Spinal cord (tissue), 10 donors: Measurements from ENCODE around the gene DDB1. TPM values are rescaled to one million over a fixed set of nuclear protein-coding genes. Genes with fewer than 3 reads are reported as not detected.

Source experiments
- DNase-seq, 6 donors: peaks; one replicate each; pipeline versions ENCODE4 v3.0.0 to v3.0.0-alpha.2; 2013 to 2015; ENCODE audit warnings: low spot score in 6 of 6, low read depth in 4 of 6
- H3K27ac ChIP-seq: one replicate; pipeline ENCODE4 v1.5.1; 2013; ENCODE audit warnings: low read depth, low read length, control low read depth
- H3K27me3 ChIP-seq: one replicate; pipeline ENCODE4 v1.6.1; 2013; ENCODE audit warnings: low read length; ENCODE audit not compliant: control insufficient read depth, insufficient read depth
- H3K36me3 ChIP-seq: one replicate; pipeline ENCODE4 v1.6.1; 2013; ENCODE audit warnings: low read length; ENCODE audit not compliant: control insufficient read depth, insufficient read depth
- H3K4me1 ChIP-seq: one replicate; pipeline ENCODE4 v1.6.1; 2013; ENCODE audit warnings: low read length; ENCODE audit not compliant: control insufficient read depth, insufficient read depth
- H3K4me3 ChIP-seq: one replicate; pipeline ENCODE4 v1.5.1; 2013; ENCODE audit warnings: low read depth, low read length, control low read depth
- H3K9me3 ChIP-seq: one replicate; pipeline ENCODE4 v1.6.1; 2013; ENCODE audit warnings: low read length; ENCODE audit not compliant: control insufficient read depth, insufficient read depth
- WGBS: methylation state at CpG from one replicate; pipeline ENCODE4 v1.1.5; 2013; ENCODE audit warnings: missing lambda C conversion rate; ENCODE audit not compliant: insufficient coverage; 5-methylcytosine and 5-hydroxymethylcytosine counted together
- long read RNA-seq, 4 donors: transcript quantifications; one replicate each; lab custom pipeline, GENCODE V29; 2026
- polyA plus RNA-seq, 2 donors: library from polyadenylated mRNA; unstranded; fragments of 120-200 nt; gene quantifications; one replicate each; pipeline ENCODE4 v1.2.1, GENCODE V29; 2013; ENCODE audit not compliant: insufficient read length in 2 of 2
- total RNA-seq, 2 donors: library from RNA; depleted of rRNA in 1 of 2; stranded (reverse); fragments of 120-200 nt in 1 of 2; fragments of >200 nt in 1 of 2; gene quantifications; one replicate each; pipeline versions ENCODE4 v1.2.3 to v1.2.4, GENCODE V29; 2013 to 2014
- donor health status: healthy.

DDB1 gene
- total RNA-seq (100 to 1,000 TPM; 162 to 254 TPM), polyA plus RNA-seq (100 to 1,000 TPM; 174 to 179 TPM)
- long read RNA-seq, donor 1, full-length matches to known transcripts: 22 of 39 reads
- long read RNA-seq, donor 1, partial matches to known transcripts: 17 of 39 reads
- long read RNA-seq, donor 1, other reads (novel, unspliced or antisense): 0 of 39 reads
- long read RNA-seq, donor 2, full-length matches to known transcripts: 7 of 27 reads
- long read RNA-seq, donor 2, partial matches to known transcripts: 20 of 27 reads
- long read RNA-seq, donor 2, other reads (novel, unspliced or antisense): 0 of 27 reads
- long read RNA-seq, donor 3, full-length matches to known transcripts: 6 of 21 reads
- long read RNA-seq, donor 3, partial matches to known transcripts: 15 of 21 reads
- long read RNA-seq, donor 3, other reads (novel, unspliced or antisense): 0 of 21 reads
- long read RNA-seq, donor 4, full-length matches to known transcripts: 12 of 32 reads
- long read RNA-seq, donor 4, partial matches to known transcripts: 20 of 32 reads
- long read RNA-seq, donor 4, other reads (novel, unspliced or antisense): 0 of 32 reads

DNA sequence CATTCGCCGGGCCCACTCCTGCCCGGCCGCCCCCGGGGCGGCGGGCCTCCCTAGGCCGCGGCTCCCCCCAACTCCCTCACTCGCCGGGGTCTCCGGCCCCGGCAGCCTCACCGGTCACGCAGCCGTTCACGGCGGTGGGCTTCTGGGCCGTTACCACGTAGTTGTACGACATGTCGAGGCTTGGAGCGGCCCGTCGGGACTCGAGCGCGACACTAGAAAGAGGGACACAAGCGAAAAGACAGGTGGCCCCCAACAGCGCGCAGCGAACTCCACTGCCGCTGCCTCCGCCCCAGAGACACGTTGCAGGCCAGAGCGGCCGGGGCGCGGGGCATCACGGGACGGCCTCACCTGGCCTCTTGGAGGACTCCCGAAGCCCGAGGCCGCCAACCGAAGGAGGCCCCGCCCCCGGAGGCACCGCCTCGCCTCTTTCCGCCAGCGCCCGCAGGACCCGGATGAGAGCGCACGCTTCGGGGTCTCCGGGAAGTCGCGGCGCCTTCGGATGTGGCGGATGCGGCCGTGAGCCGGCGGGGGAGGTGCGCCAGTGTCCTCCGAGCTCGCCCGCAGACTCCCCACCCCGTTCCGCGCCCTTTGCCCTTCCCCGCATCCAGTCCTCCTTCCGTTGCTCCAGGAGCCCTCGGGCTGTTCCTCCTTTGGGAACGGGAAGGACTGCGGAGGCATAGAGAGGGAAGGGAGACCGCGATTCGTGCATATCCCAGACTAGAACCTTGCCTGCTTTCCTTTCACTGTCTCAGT, at the start of gene DDB1, which contains the start of gene TKFC:
Gene DDB1, minus strand, starts transcription at position 309 of the 753 bp plus-strand sequence. Its CDS starts 137 bp downstream, at position 172.
Gene TKFC, plus strand, starts transcription at position 432 of the 753 bp plus-strand sequence. CDS start 1,501 bp downstream, outside the sequence.
- WGBS: 0% methylated on average over 80 of the region's 81 CpGs
- peak within 1 kb of the TSS; percentile 92 for H3K27ac ChIP-seq
- no peaks in the 10 kb centered on the region for H3K27me3 ChIP-seq
- no peaks in the 10 kb centered on the region for H3K9me3 ChIP-seq
- DNase-seq: peak; percentile 72 to 98 (median 92)
- H3K36me3 ChIP-seq: peaks cover 13% of the 10 kb centered on the region
- peak within 1 kb of the TSS; percentile 90 for H3K4me3 ChIP-seq
- peaks cover 29% of the 10 kb centered on the region for H3K4me1 ChIP-seq

DNA sequence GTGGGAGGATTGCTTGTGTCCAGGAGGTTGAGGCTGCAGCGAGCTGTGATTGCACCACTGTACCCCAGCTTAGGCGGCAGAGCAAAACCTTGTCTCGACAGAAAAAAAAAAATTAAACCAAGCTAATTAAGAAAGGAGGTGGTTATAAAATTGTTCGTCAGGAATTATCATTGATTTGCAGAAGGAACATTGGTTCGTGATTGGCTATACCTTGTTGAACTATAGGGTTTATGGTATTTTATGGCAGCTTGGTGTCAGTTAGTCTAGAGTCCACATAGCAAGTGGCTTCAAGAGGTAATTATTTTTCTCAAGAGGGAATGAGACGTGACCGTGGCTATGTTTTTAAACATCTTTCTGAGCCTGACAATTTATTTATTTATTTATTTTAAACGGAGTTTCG, 48.0 kb upstream of the DDB1 start:
- Histone ChIP-seq H3K4me1 (no peaks in the 10 kb centered on the region), H3K27ac (no peak overlapping the region), H3K4me3 (no peak overlapping the region), H3K9me3 (no peaks in the 10 kb centered on the region), H3K27me3 (no peaks in the 10 kb centered on the region), H3K36me3 (peaks cover 11% of the 10 kb centered on the region)
- no peak for DNase-seq
- WGBS: 93% methylated on average over 3 of the region's 9 CpGs

- WGBS: 100% methylated on average over 2 of the region's 5 CpGs
- Histone ChIP-seq H3K27ac (no peak overlapping the region), H3K9me3 (no peaks in the 10 kb centered on the region), H3K36me3 (peaks cover 12% of the 10 kb centered on the region), H3K27me3 (no peaks in the 10 kb centered on the region), H3K4me1 (no peaks in the 10 kb centered on the region), H3K4me3 (no peak overlapping the region)
- DNase-seq: no peak
These were observed 45.9 kb upstream of the DDB1 start for GRCh38 chr11:61378713-61379313.

DNA sequence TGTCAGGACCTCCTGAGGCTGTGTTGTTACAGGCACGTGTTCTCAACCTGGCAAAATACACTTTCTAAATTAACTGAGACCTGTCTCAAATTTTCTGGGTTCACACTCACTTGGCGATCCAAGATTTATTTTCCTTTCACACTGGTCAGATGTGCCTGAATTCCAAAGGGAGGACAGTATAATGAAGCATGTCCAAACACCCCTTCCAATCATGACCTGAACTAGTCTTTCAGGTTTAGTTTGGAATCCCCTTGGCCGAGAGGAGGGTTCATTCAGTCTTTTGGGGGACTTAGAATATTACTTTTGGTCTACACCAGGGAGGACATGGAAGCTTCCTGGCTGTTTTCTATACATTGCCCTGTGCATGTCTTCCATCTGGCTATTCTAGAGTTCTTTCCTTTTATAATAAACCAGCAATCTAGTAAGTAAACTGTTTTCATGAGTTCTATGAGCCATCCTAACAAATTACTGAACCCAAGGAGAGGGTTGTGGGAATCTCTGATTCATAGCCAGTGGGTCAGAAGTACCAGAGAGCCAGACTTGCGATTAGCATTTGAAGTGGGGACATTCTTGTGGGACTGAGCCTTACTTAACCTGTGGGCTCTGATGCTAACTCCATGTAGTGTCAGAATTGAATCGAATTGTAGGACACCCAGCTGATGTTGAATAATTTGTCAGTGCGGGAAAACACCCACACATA, 44.7 kb upstream of the DDB1 start:
- H3K27ac ChIP-seq: no peak overlapping the region
- WGBS: no CpG with 5 or more reads among the region's 6 CpGs
- no peaks in the 10 kb centered on the region for H3K27me3 ChIP-seq
- peaks cover 2% of the 10 kb centered on the region for H3K9me3 ChIP-seq
- peaks cover 11% of the 10 kb centered on the region for H3K36me3 ChIP-seq
- no peak overlapping the region for H3K4me3 ChIP-seq
- no peak for DNase-seq
- no peaks in the 10 kb centered on the region for H3K4me1 ChIP-seq

GRCh38 chr11:61375761-61376108, 42.8 kb upstream of the DDB1 start:
- 93% methylated on average over 6 of the region's 6 CpGs for WGBS
- Histone ChIP-seq H3K4me1 (peaks cover 5% of the 10 kb centered on the region), H3K36me3 (peaks cover 18% of the 10 kb centered on the region), H3K27me3 (no peaks in the 10 kb centered on the region), H3K4me3 (no peak overlapping the region), H3K9me3 (peaks cover 2% of the 10 kb centered on the region), H3K27ac (no peak overlapping the region)
- DNase-seq: peak in 1 of 6 donors; percentile 18

DNA sequence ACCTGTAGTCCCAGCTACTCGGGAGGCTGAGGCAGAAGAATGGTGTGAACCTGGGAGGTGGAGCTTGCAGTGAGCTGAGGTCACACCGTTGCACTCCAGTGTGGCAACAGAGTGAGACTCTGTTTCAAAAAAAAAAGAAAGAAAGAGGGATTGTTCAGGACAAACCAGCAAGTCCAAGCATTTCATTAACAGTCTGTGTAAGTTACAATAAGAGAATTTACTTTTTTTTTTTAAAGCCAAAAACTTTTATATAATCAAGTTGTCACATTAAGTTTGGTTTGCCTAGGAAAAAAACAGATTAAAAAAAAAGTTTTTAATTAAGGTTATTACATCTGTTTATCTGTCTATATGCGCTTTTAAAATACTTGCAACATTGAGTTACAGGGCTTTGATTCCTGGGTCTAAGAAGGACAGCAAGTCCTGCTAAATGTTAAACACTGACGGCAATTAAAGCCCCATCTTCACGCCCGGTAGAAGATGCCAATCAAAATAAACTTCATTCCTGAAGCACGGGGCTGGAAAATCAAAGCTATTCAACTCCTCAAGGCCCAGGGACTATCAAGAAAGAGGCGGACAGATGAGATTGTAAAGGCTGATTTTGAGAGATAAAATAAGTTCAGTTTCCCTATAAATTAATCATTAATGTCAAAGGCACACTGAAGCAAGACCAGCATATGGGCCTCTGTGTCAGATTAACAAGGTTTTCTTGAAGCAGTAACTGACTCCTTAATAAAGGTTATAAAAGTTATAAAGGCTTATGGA, 39.9 kb upstream of the DDB1 start:
- Histone ChIP-seq H3K4me1 (peaks cover 16% of the 10 kb centered on the region), H3K4me3 (no peak overlapping the region), H3K27me3 (no peaks in the 10 kb centered on the region), H3K9me3 (peaks cover 2% of the 10 kb centered on the region), H3K36me3 (peaks cover 33% of the 10 kb centered on the region), H3K27ac (no peak overlapping the region)
- WGBS: 93% methylated on average over 2 of the region's 8 CpGs
- DNase-seq: no peak

- peaks cover 49% of the 10 kb centered on the region for H3K36me3 ChIP-seq
- H3K4me1 ChIP-seq: peaks cover 16% of the 10 kb centered on the region
- H3K27me3 ChIP-seq: no peaks in the 10 kb centered on the region
- H3K4me3 ChIP-seq: no peak overlapping the region
- H3K27ac ChIP-seq: peak overlapping the region; percentile 45
- 84% methylated on average over 6 of the region's 8 CpGs for WGBS
- peaks cover 2% of the 10 kb centered on the region for H3K9me3 ChIP-seq
- DNase-seq: no peak
These were observed 37.6 kb upstream of the DDB1 start for GRCh38 chr11:61370349-61371005.
